IMR-90 (cell line): ENCODE results near the gene SPAG8. TPM values are rescaled to one million over a fixed set of nuclear protein-coding genes. Genes with fewer than 3 reads are reported as not detected.

Experiments used
- ATAC-seq: fragments of 200-7000 bp; cut with Tn5 transposase; 2 replicates; pipeline ENCODE4 v1.9.1; 2020; ENCODE audit warnings: low read depth, mild to moderate bottlenecking, moderate library complexity
- BruUV-seq: library from RNA; stranded (reverse); fragments of 400-500 nt; replicated peaks from 2 replicates; lab custom pipeline; 2021; lab: Mats Ljungman, UMichigan
- CTCF ChIA-PET: fragments of 300-600 bp; formaldehyde crosslinking; extraction: SDS; loops from one replicate; lab custom pipeline; 2021; ENCODE audit warnings: antibody characterized with exemption; lab: Yijun Ruan, JAX
- POLR2A ChIA-PET: fragments of 300-600 bp; sonication (Branson Sonifier 250); formaldehyde crosslinking; loops from one replicate; lab custom pipeline; 2022; ENCODE audit warnings: antibody characterized with exemption; ENCODE audit not compliant: unreplicated experiment; lab: Charles Lee
- DNase-seq: peaks from one replicate; pipeline ENCODE4 v3.0.0; 2013
- H2AFZ ChIP-seq: replicated peaks from 2 replicates; pipeline ENCODE3; 2013; ENCODE audit warnings: low read length, mild to moderate bottlenecking; ENCODE audit not compliant: poor library complexity
- H2AK5ac ChIP-seq: 2 replicates; pipeline ENCODE4 v1.6.1; 2013; ENCODE audit warnings: low read depth, low read length, inconsistent platforms
- H2AK9ac ChIP-seq: replicated peaks from 2 replicates; pipeline ENCODE3; 2013; ENCODE audit warnings: mild to moderate bottlenecking, low read depth, low read length, moderate library complexity; ENCODE audit not compliant: poor library complexity
- H2BK120ac ChIP-seq: 2 replicates; pipeline ENCODE4 v1.6.1; 2013; ENCODE audit warnings: low read depth, low read length, inconsistent platforms
- H2BK15ac ChIP-seq: 3 replicates; pipeline ENCODE4 v1.6.1; 2013; ENCODE audit warnings: low read depth, low read length, inconsistent platforms
- H2BK20ac ChIP-seq: 2 replicates; pipeline ENCODE4 v1.6.1; 2013; ENCODE audit warnings: low read depth, mild to moderate bottlenecking, inconsistent platforms, low read length, moderate library complexity
- H2BK5ac ChIP-seq: 2 replicates; pipeline ENCODE4 v1.6.1; 2013; ENCODE audit warnings: mild to moderate bottlenecking, low read depth, low read length, inconsistent platforms; ENCODE audit not compliant: poor library complexity, severe bottlenecking
- H3K14ac ChIP-seq: replicated peaks from 2 replicates; pipeline ENCODE4 v1.6.1; 2013; ENCODE audit warnings: low read depth, low read length, inconsistent platforms
- H3K18ac ChIP-seq: 2 replicates; pipeline ENCODE4 v1.6.1; 2013; ENCODE audit warnings: low read depth, low read length, control low read depth
- H3K23ac ChIP-seq: 2 replicates; pipeline ENCODE4 v1.6.1; 2013; ENCODE audit warnings: low read depth, low read length, inconsistent platforms
- H3K27ac ChIP-seq: 2 replicates; pipeline ENCODE4 v1.5.1; 2013; ENCODE audit warnings: mild to moderate bottlenecking, control low read depth, low read length; ENCODE audit not compliant: insufficient read depth
- H3K27me3 ChIP-seq: 2 replicates; pipeline ENCODE4 v1.6.1; 2013; ENCODE audit warnings: low read length; ENCODE audit not compliant: control insufficient read depth, insufficient read depth
- H3K36me3 ChIP-seq: 2 replicates; pipeline ENCODE4 v1.6.1; 2013; ENCODE audit warnings: low read length, mixed read lengths; ENCODE audit not compliant: control insufficient read depth, insufficient read depth
- H3K4ac ChIP-seq: 2 replicates; pipeline ENCODE4 v1.6.1; 2013; ENCODE audit warnings: low read depth, low read length, inconsistent platforms
- H3K4me1 ChIP-seq: 2 replicates; pipeline ENCODE4 v1.6.1; 2013; ENCODE audit warnings: low read length, mixed read lengths; ENCODE audit not compliant: control insufficient read depth, insufficient read depth
- H3K4me2 ChIP-seq: 2 replicates; pipeline ENCODE4 v1.6.1; 2013; ENCODE audit warnings: low read depth, mild to moderate bottlenecking, control low read depth, low read length, moderate library complexity
- H3K4me3 ChIP-seq: 2 replicates; pipeline ENCODE4 v1.5.1; 2013; ENCODE audit warnings: low read depth, mild to moderate bottlenecking, control low read depth, low read length, moderate library complexity; ENCODE audit not compliant: insufficient read depth
- H3K56ac ChIP-seq: 2 replicates; pipeline ENCODE4 v1.6.1; 2013; ENCODE audit warnings: low read length, inconsistent platforms; ENCODE audit not compliant: insufficient read depth; ENCODE audit errors: extremely low read depth
- H3K79me1 ChIP-seq, 2 experiments: 2 replicates each; pipeline ENCODE4 v1.6.1; 2013; ENCODE audit warnings: low read length in 2 of 2, inconsistent platforms in 1 of 2, low read depth in 1 of 2
- H3K9ac ChIP-seq: 2 replicates; pipeline ENCODE4 v1.6.1; 2013; ENCODE audit warnings: low read depth, low read length, control low read depth
- H3K9me1 ChIP-seq: 2 replicates; pipeline ENCODE4 v1.6.1; 2013; ENCODE audit warnings: low read length, inconsistent platforms; ENCODE audit not compliant: insufficient read depth
- H3K9me3 ChIP-seq: 2 replicates; pipeline ENCODE4 v1.6.1; 2013; ENCODE audit warnings: low read length; ENCODE audit not compliant: control insufficient read depth, insufficient read depth
- H4K20me1 ChIP-seq: 2 replicates; pipeline ENCODE4 v1.6.1; 2013; ENCODE audit warnings: low read length, inconsistent platforms; ENCODE audit not compliant: insufficient read depth
- H4K5ac ChIP-seq: 2 replicates; pipeline ENCODE4 v1.6.1; 2013; ENCODE audit warnings: mild to moderate bottlenecking, low read depth, low read length, control low read depth
- H4K8ac ChIP-seq, 2 experiments: 2 replicates each; pipeline ENCODE4 v1.6.1; 2013; ENCODE audit warnings: low read depth in 2 of 2, low read length in 2 of 2, control low read depth in 1 of 2, inconsistent platforms in 1 of 2
- H4K91ac ChIP-seq: 2 replicates; pipeline ENCODE4 v1.6.1; 2013; ENCODE audit warnings: low read depth, low read length, inconsistent platforms; ENCODE audit not compliant: insufficient read depth
- BHLHE40 ChIP-seq: fragments of 150-350 bp; IDR thresholded peaks from 2 replicates; pipeline ENCODE4 v1.6.1; 2016; ENCODE audit warnings: mild to moderate bottlenecking, low read depth, low read length
- CEBPB ChIP-seq: IDR thresholded peaks from 2 replicates; pipeline ENCODE4 v1.6.1; 2012; ENCODE audit warnings: low read depth, low read length, improper control_type of control experiment
- RFX5 ChIP-seq: IDR thresholded peaks from 2 replicates; pipeline ENCODE4 v1.8.0; 2012; ENCODE audit warnings: low read depth, mild to moderate bottlenecking, low read length, moderate library complexity
- SMC3 ChIP-seq: fragments of 150-350 bp; IDR thresholded peaks from 2 replicates; pipeline ENCODE4 v1.6.1; 2016; ENCODE audit warnings: low read depth, mild to moderate bottlenecking, antibody characterized with exemption, low read length, moderate library complexity
- WGBS, 2 experiments: methylation state at CpG; one replicate each; pipeline versions ENCODE4 v1.1.5 to v1.1.7; 2013; ENCODE audit warnings: missing lambda C conversion rate in 2 of 2; ENCODE audit not compliant: insufficient read length in 1 of 2; ENCODE audit errors: extremely low coverage in 2 of 2; 5-methylcytosine and 5-hydroxymethylcytosine counted together
- dilution Hi-C: fragments of 300-500 bp; cut with HindIII; formaldehyde crosslinking; loops from one replicate; pipeline ENCODE4 v1.14.3; 2018; ENCODE audit warnings: low sequenced_read_pairs; ENCODE audit not compliant: unreplicated experiment
- in situ Hi-C: fragments of 300-500 bp; cut with MboI; formaldehyde crosslinking; loops from 3 replicates; pipeline ENCODE4 v1.14.3; 2019; ENCODE audit warnings: low sequenced_read_pairs, inconsistent platforms, mixed read lengths
- intact Hi-C: fragments of 100-400 bp; cut with micrococcal nuclease; formaldehyde crosslinking; loops from 2 replicates; pipeline ENCODE4 v1.10.0; 2022
- polyA plus RNA-seq, 3 experiments: library from polyadenylated mRNA; depleted of rRNA; stranded (reverse); fragments of >200 nt; gene quantifications; 2 replicates each; pipeline ENCODE4 v1.2.3, GENCODE V29; 2012; ENCODE audit warnings: low replicate concordance in 1 of 3
- total RNA-seq: library from RNA; depleted of rRNA; stranded (reverse); fragments of >200 nt; gene quantifications from 2 replicates; pipeline ENCODE4 v1.2.3, GENCODE V29; 2012

Gene SPAG8
- total and polyA plus RNA-seq, 2 of the 4 experiments (the other 2 are of a cell fraction): 0.72 to 0.84 TPM

DNA sequence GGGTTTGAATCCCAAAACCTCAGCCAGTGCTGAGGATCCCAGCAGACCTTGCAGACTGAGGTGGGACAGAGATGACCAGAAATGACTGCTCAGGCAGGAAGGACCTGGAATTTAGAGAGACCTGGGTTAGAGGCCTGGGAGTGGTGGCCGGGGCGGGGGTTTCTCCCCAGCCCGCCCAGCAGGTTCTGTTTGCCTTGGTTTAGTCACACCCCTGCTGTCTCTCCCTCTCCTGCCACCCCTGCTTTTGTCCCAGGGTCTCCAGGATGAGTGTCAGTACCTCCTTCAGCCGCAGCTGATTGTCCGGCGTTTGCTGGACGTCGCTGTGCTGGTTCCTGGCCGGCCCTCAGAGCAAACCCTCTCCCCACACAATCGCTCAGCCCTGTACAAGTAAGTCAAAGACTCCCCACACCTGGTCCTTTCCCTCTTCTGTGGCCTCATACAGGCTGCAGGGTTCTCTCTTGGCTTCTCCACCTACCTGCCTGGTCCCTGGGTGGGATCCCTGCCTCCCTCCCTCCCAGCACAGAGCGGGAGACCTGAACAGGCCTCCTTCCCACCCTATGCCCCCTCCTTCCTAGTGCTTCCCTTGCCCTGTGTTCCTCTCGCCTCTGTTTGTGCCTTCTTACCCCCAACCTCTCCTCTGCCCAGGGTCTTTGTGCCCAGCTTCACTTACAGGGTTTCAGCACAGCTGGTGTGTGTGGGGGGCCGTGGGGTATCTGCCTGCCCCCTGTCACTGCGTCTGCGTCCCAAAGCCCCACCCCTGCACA, 29.0 kb upstream of the SPAG8 start:
- no peak overlapping the region for H2BK5ac ChIP-seq
- H3K56ac ChIP-seq: no peak overlapping the region
- intact Hi-C loops: no loop called here
- H3K9me3 ChIP-seq: no peaks in the 10 kb centered on the region
- peaks cover 17% of the 10 kb centered on the region for H3K4me1 ChIP-seq
- H2AFZ ChIP-seq: no peak overlapping the region
- H4K8ac ChIP-seq: no peak overlapping the region
- BruUV-seq: no TSS peak
- H3K4me2 ChIP-seq: no peak overlapping the region
- peaks cover 2% of the 10 kb centered on the region; the same call in 1 of the 2 replicates for H3K36me3 ChIP-seq
- peaks cover 3 to 4% of the 10 kb centered on the region in 2 experiments; a peak in 1 of 4 replicates for H3K79me1 ChIP-seq
- no peak overlapping the region for H2AK9ac ChIP-seq
- H4K5ac ChIP-seq: no peak overlapping the region
- H2AK5ac ChIP-seq: no peak overlapping the region
- H4K20me1 ChIP-seq: peaks cover 9% of the 10 kb centered on the region; the same call in 1 of the 2 replicates
- peaks cover 15% of the 10 kb centered on the region for H3K9me1 ChIP-seq
- in situ Hi-C loops: no loop called here
- H4K91ac ChIP-seq: no peak overlapping the region
- no peak overlapping the region for H3K14ac ChIP-seq
- TF ChIP-seq RFX5 (no peak), SMC3 (no peak), CEBPB (no peak), BHLHE40 (no peak)
- no peak overlapping the region for H2BK120ac ChIP-seq
- H3K27ac ChIP-seq: no peak overlapping the region
- POLR2A ChIA-PET: no interaction called here
- H3K27me3 ChIP-seq: no peaks in the 10 kb centered on the region
- H3K23ac ChIP-seq: no peak overlapping the region
- H2BK15ac ChIP-seq: no peak overlapping the region
- dilution Hi-C loops: no loop called here
- no peak overlapping the region for H2BK20ac ChIP-seq
- no peak overlapping the region for H3K18ac ChIP-seq
- CTCF ChIA-PET: interaction anchor here (1.2 kb wide), 1 partner anchor 15 kb away, joined by 3 read pairs; no protein-coding TSS in a partner anchor
- 93% methylated on average over 8 of the region's 15 CpGs; no CpG with 5 or more reads in 1 of the 2 experiments for WGBS, 2 experiments
- DNase-seq (no peak), ATAC-seq (no peak)
- H3K9ac ChIP-seq: no peak overlapping the region
- H3K4me3 ChIP-seq: no peak overlapping the region
- H3K4ac ChIP-seq: no peak overlapping the region
